Measurements from ENCODE around the gene KLK6.

DNA sequence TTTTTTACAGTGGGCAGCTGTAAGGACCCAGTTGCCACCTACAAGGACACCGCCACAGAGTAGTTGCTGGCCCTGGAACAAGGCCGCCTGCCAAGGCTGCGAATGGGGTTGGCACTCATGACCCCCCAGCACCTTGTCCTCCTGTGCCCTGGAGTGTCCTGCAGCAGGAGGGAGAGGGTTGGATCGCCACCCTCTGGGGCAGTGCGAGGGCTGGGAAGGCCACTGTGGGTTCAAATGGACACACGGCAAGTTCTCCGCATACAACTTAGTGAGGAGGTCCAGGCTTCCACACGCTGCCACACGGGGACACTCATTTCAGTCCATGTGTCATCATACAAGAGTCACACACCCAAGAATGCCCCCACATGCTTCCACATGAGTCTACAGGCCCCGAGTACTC, 31.0 kb upstream of the KLK6 start:
- TF ChIP-seq TAF1 (IDR thresholded peaks at IDR 0.05; ENCODE audit: low read depth, low read length) (no peak), POLR2A (IDR thresholded peaks at IDR 0.05; ENCODE audit: low read depth, low read length) (no peak), POLR2AphosphoS5 (IDR thresholded peaks at IDR 0.05; ENCODE audit: low read depth, low read length) (no peak), SPI1 (IDR thresholded peaks at IDR 0.05; ENCODE audit: low read depth, low read length) (no peak), POU2F2 (IDR thresholded peaks at IDR 0.05; ENCODE audit: low read depth, low read length) (no peak), PAX5 (IDR thresholded peaks at IDR 0.05; ENCODE audit: insufficient read depth, low read length, severe bottlenecking) (no peak)
